Stimulated activated CD8-positive, alpha-beta memory T cell treated with anti-CD3 and anti-CD28 coated beads, Interleukin-2, amount 100 ng/mL, for 1 hour (primary cell): ENCODE measurements around the gene QKI.
"Not testable (repeated sequence)": the region's sequence is repeated elsewhere in the genome, so short reads cannot be mapped to it uniquely, and the experiment has no call there.

Experiments
- DNase-seq, 2 donors: peaks; one replicate each; pipeline ENCODE4 v3.0.0-alpha.2; 2020; ENCODE audit warnings: low read depth in 2 of 2

Gene QKI

DNA sequence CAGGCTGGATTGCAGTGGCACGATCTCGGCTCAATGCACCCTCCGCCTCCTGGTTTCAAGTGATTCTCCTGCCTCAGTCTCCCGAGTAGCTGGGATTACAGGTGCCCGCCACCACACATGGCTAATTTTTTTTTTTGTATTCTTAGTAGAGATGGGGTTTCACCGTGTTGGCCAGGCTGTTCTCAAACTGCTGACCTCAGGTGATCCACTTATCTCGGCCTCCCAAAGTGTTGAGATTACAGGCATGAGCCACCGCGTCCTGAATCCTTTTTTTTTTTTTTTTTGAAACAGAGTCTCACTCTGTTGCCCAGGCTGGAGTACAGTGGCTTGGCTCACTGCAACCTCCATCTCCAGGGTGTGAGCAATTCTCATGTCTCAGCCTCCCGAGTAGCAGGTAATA lies 24.9 kb downstream of the QKI start:
- DNase-seq, result not testable (repeated sequence)

DNA sequence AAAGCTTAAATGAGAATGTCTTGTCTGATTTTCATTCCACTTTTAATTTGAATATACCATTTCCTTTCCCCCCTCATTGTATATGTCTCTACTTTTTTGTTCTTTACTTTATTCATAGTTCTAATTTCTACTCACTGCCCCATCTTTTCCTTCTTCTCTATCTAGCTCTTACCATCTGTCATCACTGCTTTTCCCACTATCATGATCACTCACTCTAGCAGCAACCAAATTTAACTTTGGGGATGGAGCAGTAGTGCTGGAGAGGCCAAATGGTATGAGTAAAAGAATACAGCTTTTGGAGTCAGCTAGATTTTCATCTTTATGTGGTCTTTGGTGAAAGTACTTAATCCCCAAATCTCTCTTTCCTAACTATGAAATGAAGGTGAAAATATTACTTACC lies 25.5 kb downstream of the QKI start:
- no peak for DNase-seq

DNA sequence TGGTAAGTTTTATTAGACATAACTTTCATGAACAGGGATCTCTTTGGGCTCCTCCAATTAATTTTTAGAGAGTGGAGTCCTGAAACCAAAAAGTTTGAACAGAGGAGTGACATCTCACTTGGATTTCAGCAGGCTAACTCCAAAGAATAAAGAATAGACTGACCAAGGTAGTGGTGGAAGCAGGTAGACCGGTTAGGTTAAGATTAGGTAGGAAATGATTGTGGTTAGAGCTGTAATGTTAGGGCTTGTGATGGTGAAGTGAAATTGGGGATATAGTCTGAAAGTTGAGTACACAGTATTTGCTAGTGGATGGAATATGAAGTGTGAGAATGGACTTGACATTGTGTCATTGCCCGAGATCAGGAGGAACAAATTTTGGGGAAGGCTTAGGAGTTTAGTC lies 27.8 kb downstream of the QKI start:
- DNase-seq, result no peak

DNA sequence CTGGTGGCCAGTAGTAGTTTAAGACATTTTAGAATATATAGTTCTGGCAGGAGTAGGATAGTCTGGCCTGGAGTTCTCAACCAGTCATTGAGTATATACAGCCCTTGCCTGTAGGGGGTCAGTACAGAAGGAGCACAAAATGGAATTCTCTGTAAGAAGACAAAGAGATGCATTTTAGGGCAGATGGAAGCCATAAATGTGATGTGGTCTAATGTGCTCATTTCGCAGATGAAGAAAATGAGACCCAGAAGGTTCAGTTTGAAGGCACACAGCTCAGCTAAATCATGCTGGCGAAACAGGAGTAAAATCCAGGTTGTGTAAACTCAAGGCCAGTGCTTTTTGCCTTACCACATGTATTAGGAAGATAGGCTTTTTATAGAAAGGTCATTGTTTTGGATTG lies 29.6 kb downstream of the QKI start:
- no peak for DNase-seq

DNA sequence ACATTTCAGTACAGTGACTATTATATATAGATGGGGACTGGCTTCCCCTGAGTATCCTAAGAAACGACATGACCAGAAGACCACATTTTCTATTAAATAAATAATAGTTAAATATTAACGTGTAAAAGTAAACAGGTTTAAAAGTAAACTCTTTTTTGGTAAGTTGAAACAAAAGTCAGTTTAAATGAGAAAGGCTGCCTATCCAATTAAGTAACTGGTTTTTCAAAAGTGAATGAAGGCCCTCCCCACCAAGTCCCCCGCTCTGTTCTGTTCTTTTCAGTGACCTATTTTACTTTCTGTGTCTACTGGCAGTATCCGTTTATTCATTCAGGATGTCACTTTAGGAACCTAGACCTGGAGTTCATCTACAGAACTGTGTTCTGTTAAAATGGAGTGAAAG lies 32.0 kb downstream of the QKI start:
- DNase-seq, result no peak

DNA sequence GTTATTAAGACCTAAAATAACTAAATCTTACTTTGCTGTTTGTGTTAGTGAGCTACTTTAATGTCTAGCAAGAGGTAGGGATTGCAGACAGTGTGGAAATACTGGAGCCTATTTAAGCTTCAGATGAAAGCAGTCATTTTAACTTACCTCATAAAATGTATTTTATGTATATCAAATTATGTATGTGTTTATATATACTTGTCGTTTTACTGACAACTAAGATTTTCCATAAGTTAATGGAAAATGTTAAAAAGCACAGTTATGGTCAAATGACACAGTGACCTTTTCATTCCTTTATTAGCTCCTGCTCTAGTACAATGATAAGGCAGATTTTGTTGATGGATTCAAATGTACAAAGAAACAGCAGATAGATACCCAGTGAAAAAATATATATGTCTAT lies 34.6 kb downstream of the QKI start:
- no peak for DNase-seq

DNA sequence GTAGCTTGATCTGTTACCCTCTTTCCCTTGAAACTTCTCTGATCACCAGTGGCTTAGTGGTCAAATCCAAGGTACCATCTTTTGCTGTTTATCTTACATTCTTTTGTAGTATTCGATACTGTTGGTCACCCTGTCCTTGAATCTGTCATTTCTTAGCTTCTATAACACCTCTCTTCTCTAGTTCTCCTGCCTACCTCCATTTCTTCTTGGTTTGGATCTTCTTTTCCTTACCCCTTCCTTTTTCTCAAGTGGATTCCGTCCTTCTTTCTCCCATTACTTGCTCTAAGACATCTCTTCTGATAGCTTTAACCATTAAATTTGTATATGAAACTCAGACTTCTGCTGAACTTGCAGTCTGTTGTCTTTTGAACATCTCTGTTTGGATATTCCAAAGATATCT lies 39.9 kb downstream of the QKI start:
- no peak for DNase-seq

DNA sequence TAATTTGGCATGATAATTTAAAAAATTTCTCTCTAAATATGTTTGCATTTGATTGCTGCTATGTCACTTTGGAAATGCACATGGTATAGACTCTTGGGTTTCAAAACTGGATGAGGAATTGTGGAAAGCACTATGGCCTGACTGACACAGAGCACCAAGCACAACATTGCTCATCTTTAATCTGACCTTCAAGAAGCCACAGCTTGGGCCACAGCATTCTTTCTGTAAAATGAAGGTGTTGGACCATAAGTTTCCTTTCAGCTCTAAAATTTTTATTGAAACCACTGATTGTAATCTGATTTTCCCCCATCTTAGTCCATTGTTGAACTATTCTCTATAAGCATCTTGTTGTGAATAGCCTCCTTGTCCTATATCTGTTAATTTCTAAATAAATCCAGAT lies 41.0 kb downstream of the QKI start:
- DNase-seq, result no peak

DNA sequence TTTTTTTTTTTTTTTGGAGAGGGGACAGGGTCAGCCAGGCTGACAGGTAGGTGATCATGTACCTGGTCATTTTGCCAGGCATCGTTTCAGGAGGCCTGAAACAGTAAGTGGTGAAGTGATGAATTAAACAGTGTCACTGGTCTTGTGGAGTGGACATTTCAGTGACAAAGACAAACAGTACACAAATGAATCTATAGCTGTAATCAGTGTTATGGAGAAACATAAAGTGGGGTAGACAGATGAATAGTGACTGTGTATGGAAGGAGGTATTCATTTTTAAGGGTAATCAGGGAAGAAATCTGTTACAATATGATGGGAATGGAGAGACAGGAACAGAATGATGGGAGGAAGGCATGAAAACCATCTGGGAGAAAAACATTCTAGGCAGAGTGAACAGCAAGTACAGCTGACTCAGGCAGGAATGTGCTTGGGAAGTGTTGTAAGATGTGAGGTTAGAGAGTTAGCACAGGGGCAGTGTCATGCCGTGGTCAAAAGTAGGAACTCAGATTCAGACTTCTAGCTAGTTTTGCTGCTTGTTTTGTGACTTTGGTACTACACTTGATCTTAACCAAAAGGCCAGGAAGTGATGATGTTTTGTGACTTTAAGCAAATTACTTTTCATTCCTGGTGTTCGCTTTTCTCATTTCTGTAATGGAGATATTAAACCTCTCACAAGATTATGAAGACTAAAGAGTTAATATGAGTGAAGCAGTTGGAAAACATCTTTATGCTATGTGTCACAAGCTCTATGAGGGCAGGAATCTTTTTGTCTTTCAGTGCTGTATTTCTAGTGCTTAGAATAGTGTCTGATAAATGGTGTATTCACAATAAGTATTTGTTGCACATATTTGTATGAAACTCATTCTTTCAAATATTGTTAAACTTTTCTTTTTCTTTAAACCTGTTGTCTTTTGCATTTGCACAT lies 43.4 kb downstream of the QKI start:
- DNase-seq, result no peak

DNA sequence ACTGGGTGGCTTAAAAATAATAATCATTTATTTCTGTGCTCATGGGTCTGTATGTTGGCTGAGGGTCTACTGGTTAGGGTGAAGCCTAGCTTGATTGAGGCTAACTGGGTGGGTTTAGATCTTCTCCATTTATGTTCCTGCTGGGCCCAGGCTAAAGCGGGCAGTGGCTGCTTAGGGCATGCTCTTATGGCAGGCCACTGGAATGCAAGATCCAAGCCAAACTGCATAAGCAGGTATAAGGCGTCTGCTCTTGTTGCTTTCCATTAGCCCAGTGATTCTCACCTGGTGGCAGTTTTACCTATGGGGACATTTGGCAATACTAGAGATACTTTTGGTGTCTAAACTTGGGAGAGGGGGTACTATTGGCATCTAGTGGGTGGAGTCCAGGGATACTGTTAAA lies 44.5 kb downstream of the QKI start:
- no peak for DNase-seq

DNA sequence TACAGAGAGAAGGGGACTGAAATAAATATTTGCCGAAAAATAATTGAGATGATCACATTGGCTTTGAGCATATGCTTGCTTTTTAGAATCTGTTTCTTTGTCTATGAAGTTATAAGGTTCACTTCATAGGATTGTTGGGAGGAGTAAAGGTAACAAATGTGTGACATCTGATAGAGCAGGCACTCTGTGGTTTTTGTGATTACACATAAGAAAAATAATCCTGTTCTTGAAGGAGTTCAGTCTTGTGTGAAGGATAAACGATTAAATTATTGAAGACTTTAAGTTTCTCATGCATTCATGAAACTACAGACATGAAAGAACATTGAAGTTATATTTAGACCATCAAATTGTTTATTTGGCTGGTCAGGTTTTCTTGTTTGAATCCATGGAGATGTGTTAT lies 45.0 kb downstream of the QKI start:
- no peak for DNase-seq

DNA sequence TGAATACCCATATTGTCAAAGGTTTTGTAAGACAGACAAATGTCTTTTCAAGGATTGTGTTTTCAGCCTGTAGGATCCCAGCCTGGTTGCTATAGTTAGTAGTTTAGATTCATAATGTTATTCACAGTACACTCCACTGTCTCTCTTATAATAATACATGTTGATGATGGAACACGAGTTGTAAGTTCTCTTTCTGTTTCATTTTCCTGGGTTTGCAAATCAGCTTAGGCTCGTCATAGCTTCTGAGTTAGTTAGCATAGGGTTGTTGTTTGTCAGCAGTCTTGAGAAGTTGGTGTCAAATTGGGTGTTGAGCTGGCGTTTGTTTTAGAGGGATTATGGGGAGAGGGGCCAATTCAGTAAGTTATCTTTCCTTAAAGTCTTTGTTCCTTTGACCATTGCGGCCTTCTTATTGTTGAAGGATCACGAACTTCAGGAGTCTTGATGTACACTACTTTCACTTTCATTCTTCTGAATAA lies 45.8 kb downstream of the QKI start:
- DNase-seq, result no peak

DNA sequence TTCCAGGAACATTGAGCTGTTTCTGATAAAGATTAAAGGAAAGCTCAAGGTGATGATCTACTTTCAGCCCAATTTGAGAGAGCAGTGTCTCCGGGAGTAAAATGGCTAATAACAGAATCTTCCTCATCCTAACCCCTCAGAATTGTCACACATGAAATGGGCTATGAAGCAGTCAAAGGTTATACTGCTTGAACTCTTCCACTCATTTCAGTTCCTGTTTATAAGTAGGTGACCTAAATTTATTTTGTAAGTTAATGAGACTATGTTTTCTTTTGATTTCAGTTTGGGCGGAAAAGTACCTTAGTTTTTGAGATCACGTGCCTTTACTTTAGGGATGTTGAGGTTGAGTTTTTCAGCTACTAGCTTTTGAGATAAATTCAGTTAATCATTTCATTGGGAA lies 47.2 kb downstream of the QKI start:
- no peak for DNase-seq

DNA sequence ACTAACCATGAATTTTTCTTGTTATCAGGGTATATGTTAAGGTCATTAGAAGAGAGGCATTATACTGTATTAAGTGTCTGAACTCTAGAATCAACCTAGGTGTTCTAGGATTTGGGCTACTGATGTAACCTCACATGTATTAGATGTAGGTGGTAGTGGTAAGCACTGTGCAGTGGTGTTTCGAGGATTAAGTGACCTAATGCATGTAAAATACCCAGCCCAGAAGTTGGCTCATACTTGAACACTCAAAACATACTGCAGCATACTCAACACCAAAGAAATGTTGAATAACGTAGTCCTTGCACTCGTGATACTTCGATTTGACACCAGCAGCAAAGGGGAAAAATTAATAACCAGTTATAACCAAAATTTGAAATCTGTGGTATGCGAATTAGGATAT lies 48.7 kb downstream of the QKI start:
- no peak for DNase-seq

DNA sequence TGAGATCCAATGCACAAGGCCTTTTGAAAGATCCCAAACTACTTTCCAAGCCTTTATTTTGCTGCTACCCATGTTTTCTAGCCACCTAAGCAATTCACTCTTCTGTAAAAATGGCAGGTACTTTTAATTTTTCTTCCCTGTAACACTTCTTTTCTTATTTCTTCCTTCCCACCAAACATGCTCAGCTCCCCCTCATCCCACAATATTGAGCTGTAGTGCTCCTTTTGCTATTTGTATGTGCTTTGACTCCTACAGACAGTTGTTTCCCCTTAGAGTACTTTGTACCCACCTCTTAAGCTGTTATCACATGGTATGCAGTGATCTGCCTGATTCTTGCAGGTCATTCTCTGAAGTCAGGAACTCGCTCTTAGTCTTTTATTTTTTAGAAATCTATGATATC lies 49.3 kb downstream of the QKI start:
- no peak for DNase-seq

DNA sequence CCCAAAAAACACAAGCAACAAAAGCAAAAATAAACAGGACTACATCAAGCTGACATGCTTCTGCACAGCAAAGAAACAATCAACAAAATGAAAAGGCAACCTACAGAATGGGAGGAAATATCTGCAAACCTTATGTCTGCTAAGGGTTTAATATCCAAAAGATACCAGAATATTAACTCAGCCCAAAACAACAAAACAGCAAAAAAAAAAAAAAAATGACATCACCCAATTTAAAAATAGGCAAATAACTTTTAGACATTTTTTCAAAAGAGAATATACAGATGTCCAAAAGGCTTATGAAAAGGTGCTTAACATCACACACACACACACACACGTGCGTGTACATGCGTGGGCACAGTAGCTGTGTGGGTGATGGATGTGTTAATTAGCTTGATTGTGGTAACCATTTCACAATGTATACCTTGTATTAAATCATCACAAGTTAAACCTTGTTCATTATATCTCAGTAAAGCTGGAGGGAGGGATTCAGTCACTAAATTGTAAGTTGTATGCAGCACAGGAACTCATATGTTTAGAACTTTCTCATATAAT lies 52.4 kb downstream of the QKI start:
- DNase-seq, result no peak

DNA sequence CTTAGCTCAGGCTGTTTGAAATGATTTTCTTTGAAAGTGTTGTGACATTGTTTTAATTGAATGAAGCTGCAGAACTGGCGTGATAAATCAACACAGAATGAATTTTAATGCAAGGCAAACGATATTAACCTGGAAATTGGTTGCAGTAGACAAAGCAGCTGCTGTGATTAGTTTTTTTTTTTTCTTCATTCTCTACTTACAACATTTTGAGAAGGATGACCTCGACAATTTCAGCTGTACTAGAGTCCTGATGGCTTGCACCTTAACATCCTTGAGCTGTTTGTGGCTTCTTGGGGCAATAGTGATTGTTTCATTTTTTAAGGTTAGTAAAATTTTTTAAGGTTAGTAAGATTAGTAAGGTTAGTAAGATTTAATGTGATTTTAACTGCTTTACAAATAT lies 54.2 kb downstream of the QKI start:
- no peak for DNase-seq

DNA sequence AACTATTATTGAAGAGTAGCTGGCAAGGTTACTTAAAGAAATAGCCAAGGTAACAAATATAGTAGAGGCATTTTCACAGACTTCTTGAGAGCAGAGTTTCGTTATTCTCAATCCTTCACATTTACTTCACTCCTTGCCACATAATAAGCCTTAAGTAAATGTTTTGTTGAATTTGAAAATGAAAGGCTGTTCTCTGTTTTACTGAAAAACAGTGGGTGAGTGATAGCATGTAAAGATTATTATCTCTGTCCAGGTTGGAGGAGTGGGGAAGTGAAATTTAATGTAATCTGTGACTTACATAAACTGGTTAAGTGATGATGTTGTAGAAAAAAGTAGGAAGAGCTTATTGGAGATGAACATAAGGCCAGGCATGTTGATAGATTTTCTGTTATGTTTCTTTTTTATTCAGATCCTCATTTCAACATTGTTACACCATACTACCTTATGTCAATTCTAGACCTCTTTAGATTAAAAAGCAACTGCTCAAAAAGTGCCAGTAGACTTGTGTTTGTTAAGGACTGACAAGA lies 55.0 kb downstream of the QKI start:
- DNase-seq, result no peak

DNA sequence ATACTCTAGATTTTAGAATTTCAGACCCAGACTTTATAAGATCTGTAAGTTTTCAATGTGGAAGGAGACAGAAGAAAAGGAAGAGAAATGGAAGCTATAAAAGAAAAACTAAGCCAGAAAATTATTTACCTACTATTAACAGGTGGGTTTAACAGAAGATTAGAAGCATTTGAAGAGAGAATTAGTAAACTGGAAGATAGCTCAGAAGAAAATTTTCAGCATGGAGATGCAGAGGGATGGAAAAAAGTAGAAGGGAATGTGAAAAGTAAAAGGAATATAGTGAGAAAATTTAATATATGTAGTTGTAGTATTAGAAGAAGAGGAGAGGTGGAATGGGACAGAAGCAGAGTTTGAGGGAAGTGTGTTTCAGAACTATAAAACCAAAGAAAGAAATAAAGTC lies 56.1 kb downstream of the QKI start:
- DNase-seq, result no peak

DNA sequence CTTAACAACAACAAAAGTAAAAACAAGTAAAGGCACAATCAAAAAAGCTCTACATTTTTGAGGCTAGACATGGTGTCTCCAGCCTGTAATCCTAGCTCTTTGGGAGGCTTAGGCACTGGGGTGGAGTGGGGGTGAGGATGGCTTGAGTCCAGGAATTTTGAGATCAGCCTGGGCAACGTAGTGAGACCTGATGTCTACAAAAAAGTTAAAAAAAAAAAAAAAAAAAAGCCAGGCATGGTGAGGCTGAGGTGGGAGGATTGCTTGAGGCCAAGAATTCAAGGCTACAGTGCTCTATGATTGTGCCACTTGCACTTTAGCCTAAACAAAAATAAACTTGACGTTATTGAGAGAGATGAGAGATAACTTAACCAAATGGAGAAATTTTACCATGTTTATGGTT lies 60.1 kb downstream of the QKI start:
- DNase-seq, result no peak

DNA sequence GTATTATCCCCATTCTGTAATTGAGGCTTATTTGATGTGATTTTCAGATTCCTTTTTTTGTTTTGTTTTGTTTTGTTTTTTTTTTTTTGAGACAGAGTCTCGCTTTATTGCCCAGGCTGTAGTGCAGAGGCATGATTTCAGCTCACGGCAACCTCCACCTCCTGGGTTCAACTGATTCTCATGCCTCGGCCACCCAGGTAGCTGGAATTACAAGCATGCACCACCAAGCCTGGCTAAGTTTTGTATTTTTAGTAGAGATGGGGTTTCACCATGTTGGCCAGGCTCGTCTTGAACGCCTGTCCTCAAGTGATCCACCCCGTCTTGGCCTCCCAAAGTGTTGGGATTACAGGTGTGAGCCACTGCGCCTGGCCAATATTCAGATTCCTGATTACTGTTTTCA lies 62.4 kb downstream of the QKI start:
- DNase-seq, result not testable (repeated sequence)

DNA sequence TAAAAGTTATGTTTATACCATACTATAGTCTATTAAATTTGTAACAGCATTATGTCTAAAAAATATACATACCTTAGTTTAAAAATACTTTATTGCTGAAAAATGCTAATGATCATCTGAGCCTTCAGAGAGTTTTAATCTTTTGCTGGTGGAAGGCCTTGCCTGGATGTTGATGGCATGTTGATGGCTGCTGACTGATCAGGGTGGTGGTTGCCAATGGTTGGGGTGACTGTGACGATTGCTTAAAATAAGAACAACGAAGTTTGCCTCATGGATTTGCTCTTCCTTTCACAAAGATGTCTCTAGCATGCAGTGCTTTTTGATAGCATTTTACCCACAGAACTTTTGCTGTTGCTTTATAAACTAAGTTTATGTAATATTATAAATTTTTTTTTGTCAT lies 68.6 kb downstream of the QKI start:
- DNase-seq, result no peak

DNA sequence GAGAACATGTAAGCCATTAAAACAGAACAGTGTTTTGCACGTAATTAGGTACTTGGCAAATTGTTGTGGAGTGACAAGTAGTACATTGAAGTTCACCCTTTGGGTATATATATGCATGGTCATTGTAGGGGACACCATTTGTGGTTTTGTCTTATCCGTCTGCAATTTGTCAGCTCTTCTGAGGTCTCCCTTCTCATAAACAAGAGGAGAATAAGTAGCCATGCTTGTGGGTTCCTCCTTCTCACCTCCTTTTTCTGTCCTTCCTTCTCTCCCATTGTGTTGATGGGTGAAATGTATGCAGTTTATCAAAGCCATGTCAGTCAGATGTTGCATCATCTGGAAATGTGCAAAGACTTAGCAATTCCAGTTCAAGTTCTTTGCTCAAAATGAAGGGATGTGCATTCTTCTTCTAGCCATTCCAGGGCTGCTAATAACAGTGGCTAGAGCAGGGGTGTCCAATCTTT lies 70.9 kb downstream of the QKI start:
- no peak for DNase-seq
